ENCODE measurements around the gene FBXL14.

Gene FBXL14

GRCh38 chr12:1579651-1580435 is 14.5 kb downstream of the FBXL14 start:
- Histone ChIP-seq H3K4me1 (ENCODE audit: control insufficient read depth in 1 of 2, insufficient read depth in 1 of 2, low read depth in 1 of 2, low read length in 1 of 2) (peaks cover 6 to 12% of the 10 kb centered on the region in 2 experiments), H3K36me3 (no peaks in the 10 kb centered on the region), H3K4me3 (ENCODE audit: low read depth in 1 of 2, low read length in 1 of 2) (no peak overlapping the region), H3K27me3 (peaks cover 28% of the 10 kb centered on the region), H3K9me3 (no peaks in the 10 kb centered on the region), H3K27ac (no peak overlapping the region)
- no peak for TF ChIP-seq CTCF (IDR thresholded peaks at IDR 0.05)

GRCh38 chr12:1576410-1577241 is 17.8 kb downstream of the FBXL14 start:
- Histone ChIP-seq H3K36me3 (no peaks in the 10 kb centered on the region), H3K27ac (no peak overlapping the region), H3K4me3 (ENCODE audit: low read depth in 1 of 2, low read length in 1 of 2) (no peak overlapping the region), H3K4me1 (ENCODE audit: control insufficient read depth in 1 of 2, insufficient read depth in 1 of 2, low read depth in 1 of 2, low read length in 1 of 2) (no peaks in the 10 kb centered on the region), H3K9me3 (no peaks in the 10 kb centered on the region), H3K27me3 (peaks cover 53% of the 10 kb centered on the region)
- TF ChIP-seq CTCF (IDR thresholded peaks at IDR 0.05) = no peak

- peaks cover 56% of the 10 kb centered on the region for H3K27me3 ChIP-seq
- H3K27ac ChIP-seq = no peak overlapping the region
- H3K36me3 ChIP-seq = no peaks in the 10 kb centered on the region
- H3K9me3 ChIP-seq = no peaks in the 10 kb centered on the region
- H3K4me1 ChIP-seq (ENCODE audit: control insufficient read depth in 1 of 2, insufficient read depth in 1 of 2, low read depth in 1 of 2, low read length in 1 of 2) = no peaks in the 10 kb centered on the region
- no peak for TF ChIP-seq CTCF (IDR thresholded peaks at IDR 0.05)
- H3K4me3 ChIP-seq (ENCODE audit: low read depth in 1 of 2, low read length in 1 of 2) = no peak overlapping the region
These were observed 18.7 kb downstream of the FBXL14 start for GRCh38 chr12:1575408-1576401.

GRCh38 chr12:1574865-1575259 is 19.5 kb downstream of the FBXL14 start:
- no peaks in the 10 kb centered on the region for H3K36me3 ChIP-seq
- H3K27ac ChIP-seq = no peak overlapping the region
- no peak overlapping the region for H3K4me3 ChIP-seq (ENCODE audit: low read depth in 1 of 2, low read length in 1 of 2)
- TF ChIP-seq CTCF (IDR thresholded peaks at IDR 0.05) = no peak
- peaks cover 62% of the 10 kb centered on the region for H3K27me3 ChIP-seq
- no peaks in the 10 kb centered on the region for H3K9me3 ChIP-seq
- H3K4me1 ChIP-seq (ENCODE audit: control insufficient read depth in 1 of 2, insufficient read depth in 1 of 2, low read depth in 1 of 2, low read length in 1 of 2) = no peaks in the 10 kb centered on the region

All from neutrophil (primary cell).